CD14-positive monocyte (primary cell): ENCODE results near the gene COMMD8. TPM values are rescaled to one million over a fixed set of nuclear protein-coding genes. Genes with fewer than 3 reads are reported as not detected.

Experiments
- DNase-seq, 3 donors: peaks; one replicate each; pipeline ENCODE4 v3.0.0-alpha.2; 2011 to 2022
- H2AFZ ChIP-seq: 2 replicates; pipeline ENCODE4 v1.6.0; 2012; ENCODE audit warnings: mild to moderate bottlenecking, low read depth, low read length, inconsistent platforms; ENCODE audit not compliant: insufficient read depth, poor library complexity, severe bottlenecking
- H3K27ac ChIP-seq, 2 donors: 1 replicate in 1 of 2; 2 replicates in 1 of 2; pipeline ENCODE4 v1.5.1; 2012 to 2013; ENCODE audit warnings: low read length in 2 of 2, control low read depth in 1 of 2, inconsistent platforms in 1 of 2, low read depth in 1 of 2, mild to moderate bottlenecking in 1 of 2
- H3K27me3 ChIP-seq, 2 donors: one replicate each; pipeline versions ENCODE4 v1.6.0 to v1.6.1; 2011 to 2013; ENCODE audit warnings: low read length in 2 of 2; ENCODE audit not compliant: control insufficient read depth in 2 of 2, insufficient read depth in 2 of 2
- H3K36me3 ChIP-seq, 2 donors: replicated peaks in 1 of 2; 1 replicate in 1 of 2; 2 replicates in 1 of 2; pipeline versions ENCODE4 v1.5.1 to v1.6.1; 2012 to 2013; ENCODE audit warnings: low read length in 2 of 2, control low read depth in 1 of 2, inconsistent platforms in 1 of 2, mild to moderate bottlenecking in 1 of 2; ENCODE audit not compliant: insufficient read depth in 2 of 2, control insufficient read depth in 1 of 2
- H3K4me1 ChIP-seq, 2 donors: 1 replicate in 1 of 2; 2 replicates in 1 of 2; pipeline versions ENCODE4 v1.5.1 to v1.6.1; 2012 to 2013; ENCODE audit warnings: low read length in 2 of 2, control low read depth in 1 of 2, inconsistent platforms in 1 of 2, mild to moderate bottlenecking in 1 of 2, moderate library complexity in 1 of 2; ENCODE audit not compliant: insufficient read depth in 2 of 2, control insufficient read depth in 1 of 2
- H3K4me2 ChIP-seq: replicated peaks from 2 replicates; pipeline ENCODE3; 2012; ENCODE audit warnings: low read length, moderate library complexity, mild to moderate bottlenecking; ENCODE audit not compliant: poor library complexity, severe bottlenecking; ENCODE audit errors: extremely low read depth
- H3K4me3 ChIP-seq, 3 experiments: fragments of 200-600 bp in 1 of 3; sonication (generic) in 1 of 3; replicated peaks in 1 of 3; 1 replicate in 2 of 3; 2 replicates in 1 of 3; pipeline ENCODE4 v1.5.1; 2011 to 2013; ENCODE audit warnings: low read length in 3 of 3, mild to moderate bottlenecking in 3 of 3, control low read depth in 2 of 3, low read depth in 2 of 3, inconsistent platforms in 1 of 3, moderate library complexity in 1 of 3
- H3K79me2 ChIP-seq: 2 replicates; pipeline ENCODE4 v1.6.0; 2012; ENCODE audit warnings: mild to moderate bottlenecking, control low read depth, inconsistent platforms, low read length, moderate library complexity; ENCODE audit not compliant: insufficient read depth
- H3K9ac ChIP-seq: 2 replicates; pipeline ENCODE4 v1.6.0; 2017; ENCODE audit warnings: low read length, mild to moderate bottlenecking; ENCODE audit not compliant: insufficient read depth, poor library complexity, severe bottlenecking
- H3K9me3 ChIP-seq, 2 donors: replicated peaks in 1 of 2; 1 replicate in 1 of 2; 2 replicates in 1 of 2; pipeline versions ENCODE4 v1.5.1 to v1.6.1; 2012 to 2013; ENCODE audit warnings: low read length in 2 of 2, control low read depth in 1 of 2; ENCODE audit not compliant: control insufficient read depth in 1 of 2, insufficient read depth in 1 of 2
- H4K20me1 ChIP-seq: 2 replicates; pipeline ENCODE4 v1.6.0; 2012; ENCODE audit warnings: mild to moderate bottlenecking, low read length, control low read depth, moderate library complexity; ENCODE audit not compliant: insufficient read depth
- H3K27ac Mint-ChIP-seq, 7 donors: one replicate each; pipeline ENCODE4 v1.8.0; 2020; ENCODE audit warnings: mild to moderate bottlenecking in 7 of 7, mixed read lengths in 7 of 7, moderate library complexity in 6 of 7, inconsistent platforms in 2 of 7
- H3K27me3 Mint-ChIP-seq, 3 donors: one replicate each; pipeline ENCODE4 v1.8.0; 2021 to 2022; ENCODE audit warnings: low read depth in 3 of 3, mild to moderate bottlenecking in 3 of 3, mixed read lengths in 3 of 3, moderate library complexity in 3 of 3, inconsistent platforms in 1 of 3
- H3K36me3 Mint-ChIP-seq, 2 donors: one replicate each; pipeline ENCODE4 v1.8.0; 2020; ENCODE audit warnings: mixed read lengths in 2 of 2, inconsistent platforms in 1 of 2, mild to moderate bottlenecking in 1 of 2
- H3K4me1 Mint-ChIP-seq: one replicate; pipeline ENCODE4 v1.8.0; 2020; ENCODE audit warnings: mild to moderate bottlenecking, mixed read lengths
- H3K4me3 Mint-ChIP-seq, 2 donors: one replicate each; pipeline ENCODE4 v1.8.0; 2020; ENCODE audit warnings: mild to moderate bottlenecking in 2 of 2, mixed read lengths in 2 of 2, moderate library complexity in 1 of 2
- H3K9me3 Mint-ChIP-seq, 7 donors: one replicate each; pipeline ENCODE4 v1.8.0; 2020 to 2022; ENCODE audit warnings: mixed read lengths in 7 of 7, mild to moderate bottlenecking in 6 of 7, moderate library complexity in 6 of 7, inconsistent platforms in 2 of 7
- WGBS: methylation state at CpG from one replicate; pipeline ENCODE4 v1.1.5; 2013; ENCODE audit warnings: missing lambda C conversion rate; ENCODE audit not compliant: insufficient coverage; 5-methylcytosine and 5-hydroxymethylcytosine counted together
- intact Hi-C, 2 donors: fragments of 100-400 bp; cut with micrococcal nuclease; formaldehyde crosslinking; loops; one replicate each; pipeline versions ENCODE4 v1.15.0 to v1.15.1; 2023
- polyA plus RNA-seq, 3 donors: library from polyadenylated mRNA; depleted of rRNA in 1 of 3; unstranded in 2 of 3; stranded (reverse) in 1 of 3; fragments of 300-500 nt in 2 of 3; fragments of >200 nt in 1 of 3; fragmentation: Illumina TruSeq in 2 of 3; gene quantifications; 1 replicate in 2 of 3; 2 replicates in 1 of 3; pipeline ENCODE4 v1.2.3, GENCODE V29; 2012 to 2021
- TF ChIP-seq, protein P1 (sequence below): fragments of 200-600 bp; IDR thresholded peaks from one replicate; pipeline ENCODE4 v1.8.0; 2022; ENCODE audit warnings: antibody characterized with exemption, mild to moderate bottlenecking

Gene COMMD8
- polyA plus RNA-seq, 3 donors, result 11.5 to 90.8 (median 71.8) TPM

DNA sequence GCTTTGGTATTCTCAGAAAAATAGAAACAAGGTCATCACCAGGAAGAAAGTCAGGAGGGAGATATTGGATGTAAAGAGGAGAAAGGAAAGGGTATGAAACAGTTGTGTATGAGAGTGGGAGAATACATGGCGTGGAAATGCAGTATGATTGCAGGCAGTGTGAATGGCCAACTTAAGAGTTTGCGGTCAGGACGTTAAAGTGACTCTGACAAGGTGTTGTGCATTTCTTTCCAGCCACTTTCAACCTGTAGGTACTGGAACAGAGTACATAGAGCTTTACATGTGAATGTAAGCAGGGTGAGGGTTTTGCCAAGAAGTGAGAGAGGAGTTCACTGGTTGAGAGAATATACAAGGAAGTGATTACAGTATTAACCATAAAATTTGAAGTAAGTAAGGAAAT is 37.3 kb upstream of the COMMD8 start:
- H3K4me1 Mint-ChIP-seq, result peaks cover 7% of the 10 kb centered on the region
- H2AFZ ChIP-seq, result peak overlapping the region; percentile 50
- no peaks in the 10 kb centered on the region for H3K27me3 Mint-ChIP-seq
- peaks cover 27% of the 10 kb centered on the region for H3K79me2 ChIP-seq
- H3K9ac ChIP-seq, result no peak overlapping the region
- peaks cover 0 to 5% of the 10 kb centered on the region in 2 donors for H3K36me3 ChIP-seq
- H3K4me1 ChIP-seq, result peaks cover 23 to 24% of the 10 kb centered on the region in 2 donors
- H3K27ac Mint-ChIP-seq, result no peak overlapping the region
- no peaks in the 10 kb centered on the region for H4K20me1 ChIP-seq
- H3K9me3 Mint-ChIP-seq, result peaks cover 0 to 5% (median 0%) of the 10 kb centered on the region in 7 donors
- H3K4me3 ChIP-seq, result no peak overlapping the region
- WGBS, result 67% methylated on average over 3 of the region's 3 CpGs
- no peak for DNase-seq
- peak overlapping the region in 1 of 2 donors; percentile 77 for H3K27ac ChIP-seq
- H3K4me2 ChIP-seq, result no peak overlapping the region
- TF ChIP-seq, protein P1, sequence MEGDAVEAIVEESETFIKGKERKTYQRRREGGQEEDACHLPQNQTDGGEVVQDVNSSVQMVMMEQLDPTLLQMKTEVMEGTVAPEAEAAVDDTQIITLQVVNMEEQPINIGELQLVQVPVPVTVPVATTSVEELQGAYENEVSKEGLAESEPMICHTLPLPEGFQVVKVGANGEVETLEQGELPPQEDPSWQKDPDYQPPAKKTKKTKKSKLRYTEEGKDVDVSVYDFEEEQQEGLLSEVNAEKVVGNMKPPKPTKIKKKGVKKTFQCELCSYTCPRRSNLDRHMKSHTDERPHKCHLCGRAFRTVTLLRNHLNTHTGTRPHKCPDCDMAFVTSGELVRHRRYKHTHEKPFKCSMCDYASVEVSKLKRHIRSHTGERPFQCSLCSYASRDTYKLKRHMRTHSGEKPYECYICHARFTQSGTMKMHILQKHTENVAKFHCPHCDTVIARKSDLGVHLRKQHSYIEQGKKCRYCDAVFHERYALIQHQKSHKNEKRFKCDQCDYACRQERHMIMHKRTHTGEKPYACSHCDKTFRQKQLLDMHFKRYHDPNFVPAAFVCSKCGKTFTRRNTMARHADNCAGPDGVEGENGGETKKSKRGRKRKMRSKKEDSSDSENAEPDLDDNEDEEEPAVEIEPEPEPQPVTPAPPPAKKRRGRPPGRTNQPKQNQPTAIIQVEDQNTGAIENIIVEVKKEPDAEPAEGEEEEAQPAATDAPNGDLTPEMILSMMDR, result no peak
- no peak overlapping the region for H3K4me3 Mint-ChIP-seq
- peaks cover 8 to 20% of the 10 kb centered on the region in 2 donors for H3K36me3 Mint-ChIP-seq
- H3K27me3 ChIP-seq, result no peaks in the 10 kb centered on the region
- no peaks in the 10 kb centered on the region for H3K9me3 ChIP-seq
- intact Hi-C loops, result no loop called here

DNA sequence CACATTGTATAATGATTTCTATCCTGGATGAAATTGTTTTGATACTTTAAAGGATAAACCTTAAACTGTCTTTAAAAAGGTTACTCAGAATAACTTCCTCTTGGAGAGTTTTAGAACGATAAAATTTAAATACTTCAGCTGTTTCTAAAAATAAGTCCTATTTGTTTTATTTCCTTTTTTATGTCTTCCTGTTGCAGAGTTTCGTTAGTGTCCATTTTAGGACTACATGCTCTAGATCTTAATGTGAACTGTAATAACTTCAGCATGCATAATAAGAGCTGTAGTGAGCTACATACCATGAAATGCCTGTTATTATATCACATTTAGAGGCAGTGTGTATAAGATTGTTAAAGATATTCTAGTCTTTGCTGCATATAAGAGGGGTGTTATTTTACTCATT is 36.2 kb upstream of the COMMD8 start:
- H3K9me3 ChIP-seq, result no peaks in the 10 kb centered on the region
- Mint-ChIP-seq H3K4me1 (peaks cover 5% of the 10 kb centered on the region), H3K36me3 (peaks cover 8 to 17% of the 10 kb centered on the region in 2 donors), H3K9me3 (peaks cover 0 to 5% (median 0%) of the 10 kb centered on the region in 7 donors), H3K27ac (no peak overlapping the region), H3K4me3 (no peak overlapping the region), H3K27me3 (no peaks in the 10 kb centered on the region)
- no peaks in the 10 kb centered on the region for H3K27me3 ChIP-seq
- TF ChIP-seq, protein P1, result no peak
- H3K36me3 ChIP-seq, result peaks cover 0 to 5% of the 10 kb centered on the region in 2 donors
- peak overlapping the region; percentile 50 for H2AFZ ChIP-seq
- H3K79me2 ChIP-seq, result peaks cover 30% of the 10 kb centered on the region
- H3K4me2 ChIP-seq, result peak overlapping the region; percentile 65
- no peak overlapping the region for H3K9ac ChIP-seq
- WGBS, result no CpG with 5 or more reads among the region's 2 CpGs
- peak overlapping the region in 1 of 2 donors; percentile 77 for H3K27ac ChIP-seq
- peak overlapping the region; percentile 2 to 59 (median 21) for H3K4me3 ChIP-seq
- intact Hi-C loops, result no loop called here
- peak in 1 of 3 donors; percentile 32 for DNase-seq
- H3K4me1 ChIP-seq, result peaks cover 23 to 24% of the 10 kb centered on the region in 2 donors
- H4K20me1 ChIP-seq, result no peaks in the 10 kb centered on the region
